NCI-H69 (cell line): Measurements from ENCODE around the gene CD53.

Experiments
- DNase-seq: peaks from one replicate; lab custom pipeline; 2025; lab: John Stamatoyannopoulos, UW

CD53 gene

GRCh38 chr1:110876748-110877341 is 3.9 kb downstream of the CD53 start:
- no peak for DNase-seq

GRCh38 chr1:110877364-110877763 is 4.4 kb downstream of the CD53 start:
- no peak for DNase-seq

DNA sequence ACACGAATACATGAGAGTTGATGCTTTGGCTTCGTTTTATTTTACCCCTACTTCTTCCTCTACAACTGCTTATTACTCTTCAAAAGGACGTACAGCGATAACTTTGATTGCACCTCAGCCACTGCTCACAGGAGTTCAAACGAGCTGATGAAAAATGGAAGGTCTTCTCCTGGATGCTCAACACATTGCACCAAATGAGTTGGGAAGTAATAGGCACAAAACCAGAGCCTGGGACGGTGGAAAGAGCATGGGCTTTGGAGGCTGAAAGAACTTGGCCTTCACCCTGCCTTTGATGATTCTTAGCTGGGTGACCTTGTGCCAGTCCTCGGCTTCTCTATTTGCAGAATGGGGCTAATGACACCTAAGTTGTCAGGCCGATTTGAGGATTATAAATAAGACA is 4.8 kb downstream of the CD53 start:
- no peak for DNase-seq

DNA sequence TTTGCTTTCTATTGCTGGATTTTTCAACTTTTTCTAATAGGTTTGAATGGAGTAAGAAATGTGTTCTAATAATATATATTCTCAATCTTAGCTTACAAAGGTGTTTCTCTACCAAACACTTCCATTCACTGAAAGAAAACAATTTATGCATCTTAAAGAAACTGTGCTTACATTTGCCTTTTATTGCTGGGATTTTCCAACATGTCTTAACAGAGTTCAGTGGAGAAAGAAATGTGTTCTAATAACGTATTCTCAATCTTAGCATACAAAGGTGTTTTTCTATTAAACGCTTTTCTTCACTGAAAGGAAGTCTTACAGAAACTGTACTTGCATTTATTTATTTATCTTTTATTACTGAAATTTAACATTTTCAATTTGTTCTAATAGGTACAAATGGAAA is 5.6 kb downstream of the CD53 start:
- no peak for DNase-seq

- DNase-seq, result no peak
Measured at GRCh38 chr1:110878993-110879392, 6.0 kb downstream of the CD53 start.

- no peak for DNase-seq
Measured at GRCh38 chr1:110879758-110880606, 7.0 kb downstream of the CD53 start.

GRCh38 chr1:110880708-110881374 is 7.9 kb downstream of the CD53 start:
- no peak for DNase-seq

DNA sequence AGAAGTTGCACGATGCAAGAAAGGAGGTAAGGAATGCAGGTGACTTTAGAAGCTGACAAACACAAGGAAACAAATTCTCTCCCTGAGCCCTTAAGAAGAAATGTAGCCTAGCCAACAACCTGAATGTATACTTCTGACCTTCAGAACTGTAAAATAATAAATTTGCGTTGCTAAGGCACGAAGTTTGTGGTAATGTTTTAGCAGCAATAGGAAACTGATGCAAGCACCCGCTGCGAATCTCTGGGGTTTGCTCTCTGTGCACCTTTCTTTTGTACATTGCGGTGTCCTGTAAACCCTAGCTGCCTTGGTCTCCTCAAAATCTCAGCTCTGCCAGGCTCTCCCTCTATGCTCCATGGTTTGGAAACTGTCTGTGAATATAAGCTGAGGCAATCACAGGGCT is 15.1 kb downstream of the CD53 start:
- DNase-seq, result no peak

DNA sequence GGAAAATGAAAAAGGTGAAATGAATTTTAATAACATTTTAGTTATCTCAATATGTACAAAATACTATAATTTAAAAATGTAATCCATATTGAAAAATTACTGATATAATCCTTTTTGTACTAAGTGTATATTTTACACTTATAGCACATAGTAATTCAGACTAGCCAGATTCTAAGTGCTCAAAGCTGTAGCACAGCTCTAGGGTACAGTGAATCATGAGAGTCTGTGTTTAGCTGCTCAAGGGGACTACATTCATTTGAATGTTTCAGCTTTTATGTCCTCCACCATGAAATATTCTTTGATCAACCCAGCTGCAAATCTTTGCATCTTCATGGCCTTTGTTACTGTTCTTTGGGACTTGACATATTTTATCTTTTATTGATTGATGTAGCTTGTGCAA is 15.7 kb downstream of the CD53 start:
- no peak for DNase-seq

DNA sequence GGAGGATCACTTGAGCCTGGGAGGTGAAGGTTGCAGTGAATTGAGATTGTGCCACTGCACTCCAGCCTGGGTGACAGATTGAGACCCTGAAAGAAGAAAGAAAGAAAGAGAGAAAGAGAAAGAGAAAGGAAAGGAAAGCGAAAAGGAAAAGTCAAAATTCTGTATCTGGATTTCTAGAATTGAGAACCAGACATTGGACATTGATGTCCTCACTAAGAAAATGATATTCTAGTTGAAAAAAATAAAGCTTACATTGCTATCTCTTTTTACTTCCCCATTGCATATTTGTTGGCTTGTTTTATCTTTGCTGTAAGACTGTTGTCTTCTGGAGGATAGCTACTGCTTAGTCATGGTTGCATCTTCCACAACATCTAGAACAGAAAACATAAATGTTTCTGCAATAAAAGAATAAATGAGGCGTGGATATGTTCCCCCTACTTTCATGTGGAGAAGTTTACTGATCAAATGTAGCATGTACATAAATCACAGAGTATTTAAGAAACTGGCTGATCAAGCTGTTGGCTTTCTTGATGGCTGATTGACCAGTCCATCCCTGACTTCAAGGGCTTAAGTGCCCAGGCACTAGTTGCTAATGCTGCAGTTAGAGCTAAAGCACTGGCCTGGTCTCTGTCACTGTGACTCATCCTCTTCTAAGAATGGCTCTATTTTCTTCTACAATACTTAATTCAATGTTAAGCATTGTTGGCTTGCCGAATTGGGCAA is 17.7 kb downstream of the CD53 start:
- DNase-seq, result no peak

DNA sequence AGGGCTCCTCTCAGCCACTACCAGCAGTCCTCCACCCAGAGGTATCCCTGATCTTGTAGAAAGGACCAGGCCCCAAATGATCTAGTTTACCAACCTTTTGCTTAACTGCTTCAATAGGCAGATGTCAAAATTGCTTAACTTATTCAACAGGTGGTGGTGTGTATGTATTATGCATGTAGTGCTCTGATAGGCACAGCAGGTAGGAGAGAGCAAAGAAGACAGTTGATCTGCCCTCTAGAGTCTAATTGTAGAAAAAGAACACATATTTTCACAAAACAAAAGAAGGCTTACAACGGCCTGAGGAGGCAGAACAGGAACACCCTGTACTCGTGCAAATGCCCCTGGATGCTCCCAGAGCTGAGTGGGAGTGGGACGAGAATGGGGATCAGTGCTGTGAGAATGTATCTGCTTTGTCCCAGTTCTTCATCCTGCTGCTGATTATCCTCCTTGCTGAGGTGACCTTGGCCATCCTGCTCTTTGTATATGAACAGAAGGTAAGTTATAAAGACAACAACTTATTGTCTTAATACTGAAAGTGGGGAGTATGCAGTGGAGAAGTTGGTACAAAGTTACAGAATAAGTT is 21.1 kb downstream of the CD53 start:
- DNase-seq, result no peak

GRCh38 chr1:110896090-110896489 is 23.1 kb downstream of the CD53 start:
- DNase-seq, result no peak

GRCh38 chr1:110897681-110898080 is 24.7 kb downstream of the CD53 start:
- DNase-seq, result no peak

GRCh38 chr1:110898734-110899457 is 25.9 kb downstream of the CD53 start:
- no peak for DNase-seq

DNA sequence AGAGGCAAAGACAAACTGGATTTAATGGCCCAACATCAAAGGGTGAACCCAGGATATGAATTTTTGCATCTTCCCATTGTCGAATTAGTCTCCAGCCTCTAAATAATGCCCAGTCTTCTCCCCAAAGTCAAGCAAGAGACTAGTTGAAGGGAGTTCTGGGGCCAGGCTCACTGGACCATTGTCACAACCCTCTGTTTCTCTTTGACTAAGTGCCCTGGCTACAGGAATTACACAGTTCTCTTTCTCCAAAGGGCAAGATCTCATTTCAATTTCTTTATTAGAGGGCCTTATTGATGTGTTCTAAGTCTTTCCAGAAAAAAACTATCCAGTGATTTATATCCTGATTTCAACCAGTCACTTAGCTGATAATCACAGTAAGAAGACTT is 26.5 kb downstream of the CD53 start:
- no peak for DNase-seq

DNA sequence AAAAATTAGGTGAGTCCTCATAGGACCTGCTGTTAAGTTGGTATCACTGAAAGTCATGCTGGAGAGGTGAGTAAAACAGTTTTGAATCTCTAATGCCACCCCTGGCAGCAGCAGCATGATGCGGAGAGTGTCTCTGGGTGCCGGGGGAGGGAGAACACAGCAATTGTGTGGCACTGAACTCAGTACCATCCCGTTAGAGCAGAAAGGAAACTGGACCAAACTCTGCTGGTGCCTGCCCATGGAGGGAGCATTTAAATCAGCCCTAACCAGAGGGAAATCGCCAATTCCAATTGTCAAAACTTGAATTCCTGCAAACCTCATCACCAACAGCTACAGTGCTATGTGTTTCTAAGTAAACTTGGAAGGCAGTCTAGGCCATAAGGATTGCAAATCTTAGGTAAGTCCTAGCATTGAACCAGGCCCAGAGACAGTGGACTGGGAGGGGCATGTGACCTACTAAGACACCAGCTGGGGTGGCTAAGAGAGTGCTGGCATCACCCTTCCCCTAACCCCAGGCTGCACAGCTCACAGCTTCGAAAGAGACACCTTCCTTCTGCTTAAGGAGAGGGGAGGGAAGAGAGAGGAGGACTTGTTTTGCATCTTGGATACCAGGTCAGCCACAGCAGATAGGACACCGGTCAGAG is 30.0 kb downstream of the CD53 start:
- no peak for DNase-seq

DNA sequence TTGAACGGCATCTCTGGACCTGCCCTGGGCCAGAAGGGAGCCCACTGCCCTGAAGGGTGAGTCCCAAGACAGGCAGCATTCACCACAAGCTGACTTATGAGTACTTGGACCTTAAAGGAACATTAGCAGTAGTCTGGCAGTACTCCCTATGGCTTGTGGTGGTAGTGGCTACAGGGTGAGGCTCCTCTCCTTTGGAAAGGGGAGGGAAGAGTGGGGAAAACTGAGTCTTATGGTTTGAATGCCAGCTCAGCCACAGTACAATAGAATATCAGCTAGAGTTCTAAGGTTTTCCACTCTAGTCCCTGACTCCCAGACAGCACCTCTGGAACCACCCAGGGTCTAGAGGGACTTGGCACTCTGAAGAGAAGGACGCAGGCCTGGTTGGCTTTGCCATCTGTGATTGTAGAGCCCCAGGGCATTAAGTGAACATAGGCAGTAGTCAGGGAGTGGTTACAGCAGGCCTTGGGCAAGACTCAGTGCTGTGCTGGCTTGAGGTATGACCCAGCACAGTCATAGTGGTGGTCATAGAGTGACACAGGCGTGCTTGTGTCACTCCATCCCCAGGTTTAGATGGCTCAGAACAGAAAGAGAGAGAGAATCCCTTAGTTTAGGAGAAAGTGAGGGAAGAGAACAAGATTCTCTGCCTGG is 31.0 kb downstream of the CD53 start:
- no peak for DNase-seq

GRCh38 chr1:110912784-110913183 is 39.8 kb downstream of the CD53 start:
- no peak for DNase-seq

DNA sequence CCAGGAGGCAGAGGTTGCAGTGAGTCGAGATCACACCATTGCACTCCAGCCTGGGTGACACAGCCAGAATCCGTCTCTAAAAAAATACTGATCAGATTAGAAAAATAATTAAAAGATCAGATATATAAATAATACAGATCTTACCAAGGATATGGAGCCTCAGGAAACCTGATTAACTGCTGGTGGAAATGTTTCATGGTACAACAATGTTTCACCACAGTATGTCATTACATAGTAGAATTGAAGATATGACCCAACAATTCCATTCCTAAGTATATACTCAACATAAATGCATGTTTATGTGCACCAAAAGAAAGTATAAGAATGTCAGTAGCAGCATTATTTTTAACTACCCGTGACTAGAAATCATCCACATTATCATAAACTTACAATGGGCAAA is 41.7 kb downstream of the CD53 start:
- no peak for DNase-seq

- DNase-seq, result no peak
Measured at GRCh38 chr1:110915804-110916203, 42.9 kb downstream of the CD53 start.

- DNase-seq, result no peak
Measured at GRCh38 chr1:110916274-110916668, 43.3 kb downstream of the CD53 start.
